Measurements from ENCODE around the gene OR14A16.

GRCh38 chr1:247865416-247865815 is 41.5 kb upstream of the OR14A16 start:
- TF ChIP-seq, protein P1, sequence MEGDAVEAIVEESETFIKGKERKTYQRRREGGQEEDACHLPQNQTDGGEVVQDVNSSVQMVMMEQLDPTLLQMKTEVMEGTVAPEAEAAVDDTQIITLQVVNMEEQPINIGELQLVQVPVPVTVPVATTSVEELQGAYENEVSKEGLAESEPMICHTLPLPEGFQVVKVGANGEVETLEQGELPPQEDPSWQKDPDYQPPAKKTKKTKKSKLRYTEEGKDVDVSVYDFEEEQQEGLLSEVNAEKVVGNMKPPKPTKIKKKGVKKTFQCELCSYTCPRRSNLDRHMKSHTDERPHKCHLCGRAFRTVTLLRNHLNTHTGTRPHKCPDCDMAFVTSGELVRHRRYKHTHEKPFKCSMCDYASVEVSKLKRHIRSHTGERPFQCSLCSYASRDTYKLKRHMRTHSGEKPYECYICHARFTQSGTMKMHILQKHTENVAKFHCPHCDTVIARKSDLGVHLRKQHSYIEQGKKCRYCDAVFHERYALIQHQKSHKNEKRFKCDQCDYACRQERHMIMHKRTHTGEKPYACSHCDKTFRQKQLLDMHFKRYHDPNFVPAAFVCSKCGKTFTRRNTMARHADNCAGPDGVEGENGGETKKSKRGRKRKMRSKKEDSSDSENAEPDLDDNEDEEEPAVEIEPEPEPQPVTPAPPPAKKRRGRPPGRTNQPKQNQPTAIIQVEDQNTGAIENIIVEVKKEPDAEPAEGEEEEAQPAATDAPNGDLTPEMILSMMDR (IDR thresholded peaks at IDR 0.05) = no peak
- no peak for TF ChIP-seq POLR2AphosphoS5 (IDR thresholded peaks at IDR 0.05)

Data from transverse colon (tissue), 4 donors.